D721Med (cell line): ENCODE data around the gene RPS6KA4.
"Not testable (repeated sequence)": the region's sequence is repeated elsewhere in the genome, so short reads cannot be mapped to it uniquely, and the experiment has no call there.

Experiments
- DNase-seq: peaks from one replicate; pipeline ENCODE4 v3.0.0; 2011; ENCODE audit warnings: low spot score; ENCODE audit not compliant: insufficient read length
- FAIRE-seq: peaks from 2 replicates; lab custom pipeline; 2011; peaks lifted over from hg19 to GRCh38; lab: Jason Lieb, UNC
- CTCF ChIP-seq: IDR thresholded peaks from 2 replicates; pipeline ENCODE4 v1.5.1; 2012; ENCODE audit warnings: mild to moderate bottlenecking, control low read depth; ENCODE audit not compliant: insufficient read depth; ENCODE audit errors: missing control alignments

RPS6KA4 gene

GRCh38 chr11:64321533-64321932 lies 37.4 kb upstream of the RPS6KA4 start:
- DNase-seq (no peak), FAIRE-seq (no peak)
- TF ChIP-seq CTCF = no peak

- TF ChIP-seq CTCF = no peak
- no peak for DNase-seq
- FAIRE-seq = no peak
These were observed 36.1 kb upstream of the RPS6KA4 start for GRCh38 chr11:64322925-64323260.

GRCh38 chr11:64323373-64323772 lies 35.6 kb upstream of the RPS6KA4 start:
- FAIRE-seq (no peak), DNase-seq (no peak)
- no peak for TF ChIP-seq CTCF

GRCh38 chr11:64323984-64324383 lies 35.0 kb upstream of the RPS6KA4 start:
- not testable (repeated sequence) for FAIRE-seq, DNase-seq

GRCh38 chr11:64324692-64325469 lies 34.1 kb upstream of the RPS6KA4 start:
- no peak for TF ChIP-seq CTCF
- DNase-seq (no peak), FAIRE-seq (no peak)

- no peak for TF ChIP-seq CTCF
- FAIRE-seq (no peak), DNase-seq (no peak)
These were observed 31.6 kb upstream of the RPS6KA4 start for GRCh38 chr11:64327375-64327774.

- FAIRE-seq (no peak), DNase-seq (no peak)
- TF ChIP-seq CTCF = no peak
These were observed 31.0 kb upstream of the RPS6KA4 start for GRCh38 chr11:64327993-64328392.

GRCh38 chr11:64330888-64331287 lies 28.1 kb upstream of the RPS6KA4 start:
- no peak for FAIRE-seq
- TF ChIP-seq CTCF = no peak
- no peak for DNase-seq
